HEK293 (cell line): ENCODE data around the gene SMTNL2.

ENCODE experiments used
- CTCF ChIA-PET: fragments of 350-600 bp; formaldehyde crosslinking; extraction: SDS; loops from one replicate; lab custom pipeline; 2021; ENCODE audit warnings: antibody characterized with exemption; lab: Yijun Ruan, JAX
- POLR2A ChIA-PET: fragments of 300-600 bp; formaldehyde crosslinking; extraction: SDS; loops from one replicate; lab custom pipeline; 2020; ENCODE audit warnings: antibody characterized with exemption, inconsistent platforms; lab: Yijun Ruan, JAX
- H3K27ac ChIP-seq: fragments of 200-500 bp; sonication (Bioruptor generic); 2 replicates; pipeline ENCODE4 v1.5.1; 2014; ENCODE audit warnings: low read depth, low read length, control low read depth, inconsistent platforms; ENCODE audit errors: extremely low read depth
- H3K36me3 ChIP-seq, 2 experiments: fragments of 200-500 bp in 1 of 2; sonication (Bioruptor generic) in 1 of 2; 1 replicate in 1 of 2; 2 replicates in 1 of 2; pipeline ENCODE4 v1.5.1; 2014 to 2017; ENCODE audit warnings: inconsistent platforms in 2 of 2, low read length in 2 of 2; ENCODE audit not compliant: control insufficient read depth in 2 of 2, insufficient read depth in 1 of 2
- H3K4me1 ChIP-seq: fragments of 200-500 bp; sonication (Bioruptor generic); 2 replicates; pipeline ENCODE4 v1.5.1; 2014; ENCODE audit warnings: mild to moderate bottlenecking, low read length, inconsistent platforms; ENCODE audit not compliant: control insufficient read depth, insufficient read depth
- H3K4me3 ChIP-seq: 2 replicates; pipeline ENCODE4 v1.5.1; 2011; ENCODE audit warnings: low read depth, mild to moderate bottlenecking, control low read depth, low read length, moderate library complexity
- H3K9me3 ChIP-seq: fragments of 200-500 bp; sonication (Bioruptor generic); 2 replicates; pipeline ENCODE4 v1.5.1; 2014; ENCODE audit warnings: low read depth, low read length, inconsistent platforms; ENCODE audit not compliant: control insufficient read depth, insufficient read depth
- KLF9 ChIP-seq: fragments of 450-650 bp; formaldehyde crosslinking; IDR thresholded peaks from 2 replicates; pipeline ENCODE4 v1.5.1; 2016; ENCODE audit warnings: missing biosample characterization, missing genetic modification characterization, low read depth
- OVOL3 ChIP-seq: fragments of 450-650 bp; formaldehyde crosslinking; IDR thresholded peaks from 2 replicates; pipeline ENCODE4 v1.5.1; 2016; ENCODE audit warnings: missing biosample characterization, missing genetic modification characterization
- SETDB1 ChIP-seq: IDR thresholded peaks from one replicate; pipeline ENCODE4 v1.6.1; 2017; ENCODE audit warnings: mild to moderate bottlenecking, low read length, moderate library complexity, mixed read lengths; ENCODE audit not compliant: insufficient read length
- SP7 ChIP-seq: fragments of 450-650 bp; formaldehyde crosslinking; IDR thresholded peaks from 2 replicates; pipeline ENCODE4 v1.5.1; 2016; ENCODE audit warnings: missing biosample characterization, missing genetic modification characterization
- WT1 ChIP-seq: fragments of 450-650 bp; formaldehyde crosslinking; IDR thresholded peaks from 2 replicates; pipeline ENCODE4 v1.5.1; 2016; ENCODE audit warnings: missing biosample characterization, missing genetic modification characterization
- ZBTB1 ChIP-seq: fragments of 450-650 bp; formaldehyde crosslinking; IDR thresholded peaks from 2 replicates; pipeline ENCODE4 v1.5.1; 2016; ENCODE audit warnings: missing biosample characterization, missing genetic modification characterization
- ZBTB17 ChIP-seq: fragments of 450-650 bp; formaldehyde crosslinking; IDR thresholded peaks from 2 replicates; pipeline ENCODE4 v1.5.1; 2016; ENCODE audit warnings: missing biosample characterization, missing genetic modification characterization
- ZBTB20 ChIP-seq: fragments of 450-650 bp; formaldehyde crosslinking; IDR thresholded peaks from 2 replicates; pipeline ENCODE4 v1.5.1; 2016; ENCODE audit warnings: missing biosample characterization, missing genetic modification characterization
- ZBTB7A ChIP-seq: fragments of 450-650 bp; formaldehyde crosslinking; IDR thresholded peaks from 2 replicates; pipeline ENCODE4 v1.5.1; 2016; ENCODE audit warnings: low read depth, missing biosample characterization, missing genetic modification characterization
- ZFHX2 ChIP-seq: fragments of 450-650 bp; formaldehyde crosslinking; conservative IDR thresholded peaks from 2 replicates; pipeline ENCODE4 v1.5.1; 2016; ENCODE audit warnings: missing biosample characterization, missing genetic modification characterization
- ZFP41 ChIP-seq: fragments of 450-650 bp; formaldehyde crosslinking; IDR thresholded peaks from 2 replicates; pipeline ENCODE4 v1.5.1; 2016; ENCODE audit warnings: missing biosample characterization, missing genetic modification characterization, borderline replicate concordance
- ZFP69B ChIP-seq: fragments of 450-650 bp; formaldehyde crosslinking; IDR thresholded peaks from 2 replicates; pipeline ENCODE4 v1.5.1; 2016; ENCODE audit warnings: missing biosample characterization, missing genetic modification characterization
- ZNF175 ChIP-seq: fragments of 450-650 bp; formaldehyde crosslinking; IDR thresholded peaks from 2 replicates; pipeline ENCODE4 v1.5.1; 2016; ENCODE audit warnings: missing biosample characterization, missing genetic modification characterization
- ZNF23 ChIP-seq: fragments of 450-650 bp; formaldehyde crosslinking; IDR thresholded peaks from 2 replicates; pipeline ENCODE4 v1.5.1; 2016; ENCODE audit warnings: missing biosample characterization, missing genetic modification characterization, borderline replicate concordance
- ZNF266 ChIP-seq: fragments of 450-650 bp; formaldehyde crosslinking; IDR thresholded peaks from 2 replicates; pipeline ENCODE4 v1.5.1; 2016; ENCODE audit warnings: missing biosample characterization, missing genetic modification characterization, low read depth
- ZNF302 ChIP-seq: fragments of 450-650 bp; formaldehyde crosslinking; IDR thresholded peaks from 2 replicates; pipeline ENCODE4 v1.5.1; 2016; ENCODE audit warnings: missing biosample characterization, missing genetic modification characterization, low read depth
- ZNF311 ChIP-seq: fragments of 450-650 bp; formaldehyde crosslinking; IDR thresholded peaks from 2 replicates; pipeline ENCODE4 v1.5.1; 2017; ENCODE audit warnings: missing biosample characterization, missing genetic modification characterization, borderline replicate concordance
- ZNF529 ChIP-seq: fragments of 450-650 bp; formaldehyde crosslinking; IDR thresholded peaks from 2 replicates; pipeline ENCODE4 v1.5.1; 2017; ENCODE audit warnings: missing genetic modification characterization, missing biosample characterization; ENCODE audit not compliant: insufficient replicate concordance
- ZNF530 ChIP-seq: fragments of 450-650 bp; formaldehyde crosslinking; IDR thresholded peaks from 2 replicates; pipeline ENCODE4 v1.5.1; 2016; ENCODE audit warnings: low read depth, missing biosample characterization, missing genetic modification characterization
- ZNF549 ChIP-seq: fragments of 450-650 bp; IDR thresholded peaks from 2 replicates; pipeline ENCODE4 v1.5.1; 2018; ENCODE audit warnings: missing biosample characterization, missing genetic modification characterization, mild to moderate bottlenecking, inconsistent platforms, moderate library complexity
- ZNF571 ChIP-seq: fragments of 450-650 bp; formaldehyde crosslinking; IDR thresholded peaks from 2 replicates; pipeline ENCODE4 v1.5.0; 2017; ENCODE audit warnings: missing biosample characterization, missing genetic modification characterization
- ZNF610 ChIP-seq: fragments of 450-650 bp; formaldehyde crosslinking; IDR thresholded peaks from 2 replicates; pipeline ENCODE4 v1.5.1; 2016; ENCODE audit warnings: missing biosample characterization, missing genetic modification characterization, borderline replicate concordance
- ZNF629 ChIP-seq: fragments of 450-650 bp; formaldehyde crosslinking; IDR thresholded peaks from 2 replicates; pipeline ENCODE4 v1.5.1; 2017; ENCODE audit warnings: missing biosample characterization, missing genetic modification characterization
- ZNF660 ChIP-seq: fragments of 450-650 bp; IDR thresholded peaks from 2 replicates; pipeline ENCODE4 v1.5.1; 2018; ENCODE audit warnings: missing biosample characterization, mild to moderate bottlenecking, missing genetic modification characterization
- ZNF76 ChIP-seq: fragments of 450-650 bp; formaldehyde crosslinking; IDR thresholded peaks from 2 replicates; pipeline ENCODE4; 2016; ENCODE audit warnings: low read depth, missing biosample characterization, missing genetic modification characterization, borderline replicate concordance
- ZNF768 ChIP-seq: fragments of 450-650 bp; formaldehyde crosslinking; IDR thresholded peaks from 2 replicates; pipeline ENCODE4 v1.5.1; 2018; ENCODE audit warnings: missing biosample characterization, mild to moderate bottlenecking, missing genetic modification characterization
- ZNF785 ChIP-seq: fragments of 450-650 bp; formaldehyde crosslinking; IDR thresholded peaks from 2 replicates; pipeline ENCODE4 v1.5.1; 2016; ENCODE audit warnings: missing biosample characterization, missing genetic modification characterization
- TF ChIP-seq, protein P1 (sequence below): sonication (generic); formaldehyde crosslinking; IDR thresholded peaks from 2 replicates; pipeline ENCODE4 v1.8.1; 2022; ENCODE audit warnings: mild to moderate bottlenecking, moderate library complexity, missing genetic modification reagents
- TF ChIP-seq, protein P2 (sequence below): fragments of 450-650 bp; formaldehyde crosslinking; IDR thresholded peaks from 2 replicates; pipeline ENCODE4 v1.5.1; 2016; ENCODE audit warnings: missing biosample characterization, missing genetic modification characterization
- TF ChIP-seq, protein P3 (sequence below): fragments of 450-650 bp; formaldehyde crosslinking; IDR thresholded peaks from 2 replicates; pipeline ENCODE4 v1.5.1; 2017; ENCODE audit warnings: missing biosample characterization, missing genetic modification characterization
- TF ChIP-seq, protein P4 (sequence below): fragments of 450-650 bp; formaldehyde crosslinking; IDR thresholded peaks from 2 replicates; pipeline ENCODE4 v1.5.1; 2016; ENCODE audit warnings: missing biosample characterization, missing genetic modification characterization

SMTNL2 gene

DNA sequence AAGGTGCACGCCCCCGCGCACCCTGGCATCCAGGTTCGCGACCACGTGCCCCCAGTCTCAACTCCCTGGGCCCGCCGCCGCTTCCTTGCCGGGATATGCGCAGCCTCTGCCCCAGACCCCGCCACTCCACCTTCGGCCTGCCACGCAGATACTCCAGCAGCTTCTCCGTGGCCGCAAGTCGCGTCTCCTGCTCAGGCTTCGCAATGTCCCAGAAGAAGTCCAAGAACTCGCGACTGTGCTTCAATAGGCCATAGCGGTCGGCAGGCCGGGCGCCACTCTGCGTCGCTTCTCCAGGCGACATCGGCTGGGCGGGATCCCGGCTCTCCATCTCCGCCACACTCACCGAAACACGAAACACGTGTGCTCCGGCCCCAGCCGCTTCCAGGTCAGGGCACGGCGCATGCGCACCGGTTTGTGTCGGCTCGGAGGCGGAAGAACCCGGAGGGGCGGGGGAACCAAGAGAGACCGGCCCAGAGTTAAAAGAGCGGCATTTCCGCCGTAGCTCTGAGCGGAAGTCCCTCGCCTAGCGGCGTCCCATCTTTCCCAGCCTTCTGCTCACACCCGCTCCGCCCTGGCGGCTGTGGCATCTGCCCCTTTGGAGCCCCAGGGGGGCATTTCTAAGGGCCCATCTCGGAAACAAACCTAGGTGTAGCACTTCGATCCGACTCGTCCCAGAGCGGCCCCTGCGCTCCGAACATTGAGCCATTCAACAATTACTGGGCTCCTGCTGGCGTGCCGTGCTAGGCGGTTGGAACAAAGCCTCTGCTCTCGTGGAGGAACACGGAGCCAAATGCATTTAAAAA, 29.1 kb upstream of the SMTNL2 start, which contains the start of gene MYBBP1A:
Gene MYBBP1A, minus strand, starts transcription at position 388 of the 803 bp plus-strand sequence. Its CDS starts 60 bp downstream, at position 328.
- peak within 1 kb of the TSS; percentile 75 for H3K27ac ChIP-seq
- POLR2A ChIA-PET, result interaction anchor here (0.5 to 1.6 kb wide), 16 partner anchors 10 to 443 kb away, joined by 3 to 16 read pairs (median 4); partner anchors contain the start of genes CYB5D2, KIF1C, SPNS2 and ZZEF1
- H3K9me3 ChIP-seq, result no peaks in the 10 kb centered on the region
- CTCF ChIA-PET, result interaction anchor here (0.5 to 4.2 kb wide), 4 partner anchors 10 to 82 kb away, joined by 3 to 32 read pairs (median 5); no protein-coding TSS in a partner anchor
- H3K4me3 ChIP-seq, result peak within 1 kb of the TSS; percentile 73
- H3K36me3 ChIP-seq, result peaks cover 23 to 42% of the 10 kb centered on the region in 2 experiments
- peaks cover 6% of the 10 kb centered on the region; the same call in 1 of the 2 replicates for H3K4me1 ChIP-seq
- TF ChIP-seq, protein P1, sequence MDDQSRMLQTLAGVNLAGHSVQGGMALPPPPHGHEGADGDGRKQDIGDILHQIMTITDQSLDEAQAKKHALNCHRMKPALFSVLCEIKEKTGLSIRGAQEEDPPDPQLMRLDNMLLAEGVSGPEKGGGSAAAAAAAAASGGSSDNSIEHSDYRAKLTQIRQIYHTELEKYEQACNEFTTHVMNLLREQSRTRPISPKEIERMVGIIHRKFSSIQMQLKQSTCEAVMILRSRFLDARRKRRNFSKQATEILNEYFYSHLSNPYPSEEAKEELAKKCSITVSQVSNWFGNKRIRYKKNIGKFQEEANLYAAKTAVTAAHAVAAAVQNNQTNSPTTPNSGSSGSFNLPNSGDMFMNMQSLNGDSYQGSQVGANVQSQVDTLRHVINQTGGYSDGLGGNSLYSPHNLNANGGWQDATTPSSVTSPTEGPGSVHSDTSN (CRISPR knock-in tag), result peak; percentile 63; the same call in 1 of the 2 replicates
- TF ChIP-seq, protein P2, sequence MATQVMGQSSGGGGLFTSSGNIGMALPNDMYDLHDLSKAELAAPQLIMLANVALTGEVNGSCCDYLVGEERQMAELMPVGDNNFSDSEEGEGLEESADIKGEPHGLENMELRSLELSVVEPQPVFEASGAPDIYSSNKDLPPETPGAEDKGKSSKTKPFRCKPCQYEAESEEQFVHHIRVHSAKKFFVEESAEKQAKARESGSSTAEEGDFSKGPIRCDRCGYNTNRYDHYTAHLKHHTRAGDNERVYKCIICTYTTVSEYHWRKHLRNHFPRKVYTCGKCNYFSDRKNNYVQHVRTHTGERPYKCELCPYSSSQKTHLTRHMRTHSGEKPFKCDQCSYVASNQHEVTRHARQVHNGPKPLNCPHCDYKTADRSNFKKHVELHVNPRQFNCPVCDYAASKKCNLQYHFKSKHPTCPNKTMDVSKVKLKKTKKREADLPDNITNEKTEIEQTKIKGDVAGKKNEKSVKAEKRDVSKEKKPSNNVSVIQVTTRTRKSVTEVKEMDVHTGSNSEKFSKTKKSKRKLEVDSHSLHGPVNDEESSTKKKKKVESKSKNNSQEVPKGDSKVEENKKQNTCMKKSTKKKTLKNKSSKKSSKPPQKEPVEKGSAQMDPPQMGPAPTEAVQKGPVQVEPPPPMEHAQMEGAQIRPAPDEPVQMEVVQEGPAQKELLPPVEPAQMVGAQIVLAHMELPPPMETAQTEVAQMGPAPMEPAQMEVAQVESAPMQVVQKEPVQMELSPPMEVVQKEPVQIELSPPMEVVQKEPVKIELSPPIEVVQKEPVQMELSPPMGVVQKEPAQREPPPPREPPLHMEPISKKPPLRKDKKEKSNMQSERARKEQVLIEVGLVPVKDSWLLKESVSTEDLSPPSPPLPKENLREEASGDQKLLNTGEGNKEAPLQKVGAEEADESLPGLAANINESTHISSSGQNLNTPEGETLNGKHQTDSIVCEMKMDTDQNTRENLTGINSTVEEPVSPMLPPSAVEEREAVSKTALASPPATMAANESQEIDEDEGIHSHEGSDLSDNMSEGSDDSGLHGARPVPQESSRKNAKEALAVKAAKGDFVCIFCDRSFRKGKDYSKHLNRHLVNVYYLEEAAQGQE (tag by site-specific recombination), result no peak
- TF ChIP-seq ZBTB17 (tag by site-specific recombination) (peak; percentile 75), SP7 (tag by site-specific recombination) (peak; percentile 65), ZNF175 (no peak), OVOL3 (peak; percentile 75; the same call in 1 of the 2 replicates), ZNF23 (tag by site-specific recombination) (no peak), ZBTB20 (tag by site-specific recombination) (no peak; the same call in 1 of the 2 replicates), ZNF660 (tag by site-specific recombination) (no peak; the same call in 1 of the 2 replicates), ZBTB1 (tag by site-specific recombination) (no peak), KLF9 (peak; percentile 44; the same call in 1 of the 2 replicates), ZNF529 (tag by site-specific recombination) (no peak), ZFP41 (tag by site-specific recombination) (no peak), ZNF549 (tag by site-specific recombination) (no peak), ZNF785 (tag by site-specific recombination) (no peak), WT1 (tag by site-specific recombination) (0 out of 2 replicates have a peak, but pooled peaks have one; percentile 7), ZNF610 (peak; percentile 95), ZFHX2 (tag by site-specific recombination) (no peak; the same call in 1 of the 2 replicates), ZNF629 (0 out of 2 replicates have a peak, but pooled peaks have one; percentile 20), SETDB1 (no peak), ZFP69B (no peak), ZNF530 (tag by site-specific recombination) (no peak), ZNF768 (tag by site-specific recombination) (no peak), ZNF571 (tag by site-specific recombination) (no peak), ZNF311 (tag by site-specific recombination) (no peak), ZNF76 (tag by site-specific recombination) (0 out of 2 replicates have a peak, but pooled peaks have one; percentile 18), ZNF302 (no peak), ZNF266 (tag by site-specific recombination) (no peak), ZBTB7A (no peak)
- TF ChIP-seq, protein P3, sequence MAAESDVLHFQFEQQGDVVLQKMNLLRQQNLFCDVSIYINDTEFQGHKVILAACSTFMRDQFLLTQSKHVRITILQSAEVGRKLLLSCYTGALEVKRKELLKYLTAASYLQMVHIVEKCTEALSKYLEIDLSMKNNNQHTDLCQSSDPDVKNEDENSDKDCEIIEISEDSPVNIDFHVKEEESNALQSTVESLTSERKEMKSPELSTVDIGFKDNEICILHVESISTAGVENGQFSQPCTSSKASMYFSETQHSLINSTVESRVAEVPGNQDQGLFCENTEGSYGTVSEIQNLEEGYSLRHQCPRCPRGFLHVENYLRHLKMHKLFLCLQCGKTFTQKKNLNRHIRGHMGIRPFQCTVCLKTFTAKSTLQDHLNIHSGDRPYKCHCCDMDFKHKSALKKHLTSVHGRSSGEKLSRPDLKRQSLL, result no peak
- TF ChIP-seq, protein P4, sequence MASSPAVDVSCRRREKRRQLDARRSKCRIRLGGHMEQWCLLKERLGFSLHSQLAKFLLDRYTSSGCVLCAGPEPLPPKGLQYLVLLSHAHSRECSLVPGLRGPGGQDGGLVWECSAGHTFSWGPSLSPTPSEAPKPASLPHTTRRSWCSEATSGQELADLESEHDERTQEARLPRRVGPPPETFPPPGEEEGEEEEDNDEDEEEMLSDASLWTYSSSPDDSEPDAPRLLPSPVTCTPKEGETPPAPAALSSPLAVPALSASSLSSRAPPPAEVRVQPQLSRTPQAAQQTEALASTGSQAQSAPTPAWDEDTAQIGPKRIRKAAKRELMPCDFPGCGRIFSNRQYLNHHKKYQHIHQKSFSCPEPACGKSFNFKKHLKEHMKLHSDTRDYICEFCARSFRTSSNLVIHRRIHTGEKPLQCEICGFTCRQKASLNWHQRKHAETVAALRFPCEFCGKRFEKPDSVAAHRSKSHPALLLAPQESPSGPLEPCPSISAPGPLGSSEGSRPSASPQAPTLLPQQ (tag by site-specific recombination), result 0 out of 2 replicates have a peak, but pooled peaks have one; percentile 38
